Kidney (tissue), 14 donors: ENCODE data around the gene RUFY4. TPM values are rescaled to one million over a fixed set of nuclear protein-coding genes. Genes with fewer than 3 reads are reported as not detected.

Experiments
- DNase-seq, 5 donors: peaks; one replicate each; pipeline ENCODE4 v3.0.0-alpha.2; 2013 to 2020
- FAIRE-seq: peaks from 2 replicates; lab custom pipeline; 2012; peaks lifted over from hg19 to GRCh38; lab: Jason Lieb, UNC
- H3K27ac ChIP-seq, 2 donors: one replicate each; pipeline ENCODE4 v1.7.0; 2013; ENCODE audit warnings: low read depth in 2 of 2, low read length in 2 of 2, inconsistent platforms in 1 of 2
- H3K27me3 ChIP-seq: one replicate; pipeline ENCODE4 v1.7.1; 2013; ENCODE audit warnings: low read length, inconsistent platforms; ENCODE audit not compliant: control insufficient read depth, insufficient read depth
- H3K36me3 ChIP-seq, 3 donors: one replicate each; pipeline versions ENCODE4 v1.7.0 to v1.7.1; 2013; ENCODE audit warnings: low read length in 3 of 3, control low read depth in 1 of 3, inconsistent platforms in 1 of 3; ENCODE audit not compliant: insufficient read depth in 3 of 3, control insufficient read depth in 2 of 3
- H3K4me1 ChIP-seq, 3 donors: one replicate each; pipeline versions ENCODE4 v1.7.0 to v1.7.1; 2013; ENCODE audit warnings: low read length in 3 of 3, inconsistent platforms in 1 of 3, low read depth in 1 of 3; ENCODE audit not compliant: control insufficient read depth in 2 of 3, insufficient read depth in 2 of 3
- H3K4me3 ChIP-seq, 3 donors: one replicate each; pipeline versions ENCODE4 v1.7.0 to v1.8.1; 2013; ENCODE audit warnings: low read length in 3 of 3, control low read depth in 1 of 3, inconsistent platforms in 1 of 3
- H3K9ac ChIP-seq, 3 donors: one replicate each; pipeline versions ENCODE4 v1.7.0 to v1.7.1; 2013; ENCODE audit warnings: low read length in 3 of 3, control low read depth in 1 of 3, inconsistent platforms in 1 of 3
- H3K9me3 ChIP-seq, 3 donors: one replicate each; pipeline versions ENCODE4 v1.7.0 to v1.7.1; 2013; ENCODE audit warnings: low read length in 3 of 3, control low read depth in 1 of 3, inconsistent platforms in 1 of 3; ENCODE audit not compliant: control insufficient read depth in 2 of 3, insufficient read depth in 1 of 3
- intact Hi-C: fragments of 100-400 bp; cut with DNase I; formaldehyde crosslinking; loops from one replicate; pipeline ENCODE4 v1.11.1; 2022
- polyA plus RNA-seq: library from polyadenylated mRNA; stranded (reverse); fragments of 350-450 nt; fragmentation: Illumina TruSeq; extraction: RNeasy Lipid Tissue Mini Kit (QIAGEN cat#74804); gene quantifications from one replicate; pipeline ENCODE4 v1.2.3, GENCODE V29; 2014; ENCODE audit warnings: low read depth, low replicate concordance; ENCODE audit not compliant: insufficient read depth
- total RNA-seq: library from RNA; stranded (reverse); fragmentation: NEBNext Ultra II Directional; extraction: Animal tissue kit (Norgen Biotek cat#: 25700); gene quantifications from one replicate; pipeline ENCODE4 v1.2.1, GENCODE V29; 2021
- TF ChIP-seq, protein P1 (sequence below): IDR thresholded peaks from 3 replicates; pipeline ENCODE4 v1.5.1; 2012; ENCODE audit warnings: mild to moderate bottlenecking, moderate library complexity, borderline replicate concordance; ENCODE audit not compliant: insufficient read depth; ENCODE audit errors: extremely low read depth
- donor health status: control.
- donor health status: control.
- donor health status: control.
- donor health status: control.
- donor health status: control.
- donor health status: DM: yes; HTN: yes; CAD: no.
- donor health status: Normal renal cell carcinoma (clear cell type).

The RUFY4 gene
- total and polyA plus RNA-seq, 2 donors from 2014 or later = 0.69 TPM; not detected in 1

DNA sequence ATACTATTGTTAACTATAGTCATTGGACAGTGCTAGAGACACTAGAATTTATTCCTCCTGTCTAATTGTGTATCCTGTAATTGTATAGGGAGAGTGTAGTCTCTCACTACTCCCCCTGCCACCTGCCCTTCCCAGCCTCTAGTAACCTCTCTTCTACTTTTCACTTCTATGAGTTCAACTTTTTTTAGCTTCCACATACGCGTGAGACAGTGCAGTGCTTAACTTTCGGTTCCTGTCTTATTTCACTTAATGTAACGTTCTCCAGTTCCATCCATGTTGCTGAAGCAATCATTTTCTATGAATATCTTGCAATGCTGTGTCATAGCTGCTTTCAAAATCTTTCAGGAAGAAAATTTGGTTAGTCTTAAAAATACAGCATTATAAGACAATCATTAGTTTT lies 22.8 kb upstream of the RUFY4 start:
- Histone ChIP-seq H3K27ac (no peak overlapping the region), H3K4me1 (no peaks in the 10 kb centered on the region), H3K36me3 (no peaks in the 10 kb centered on the region), H3K27me3 (no peaks in the 10 kb centered on the region), H3K9ac (no peak overlapping the region), H3K4me3 (no peak overlapping the region), H3K9me3 (no peaks in the 10 kb centered on the region)
- no peak for FAIRE-seq
- intact Hi-C loops = no loop called here
- peak in 1 of 5 donors; percentile 31 for DNase-seq
- TF ChIP-seq, protein P1, sequence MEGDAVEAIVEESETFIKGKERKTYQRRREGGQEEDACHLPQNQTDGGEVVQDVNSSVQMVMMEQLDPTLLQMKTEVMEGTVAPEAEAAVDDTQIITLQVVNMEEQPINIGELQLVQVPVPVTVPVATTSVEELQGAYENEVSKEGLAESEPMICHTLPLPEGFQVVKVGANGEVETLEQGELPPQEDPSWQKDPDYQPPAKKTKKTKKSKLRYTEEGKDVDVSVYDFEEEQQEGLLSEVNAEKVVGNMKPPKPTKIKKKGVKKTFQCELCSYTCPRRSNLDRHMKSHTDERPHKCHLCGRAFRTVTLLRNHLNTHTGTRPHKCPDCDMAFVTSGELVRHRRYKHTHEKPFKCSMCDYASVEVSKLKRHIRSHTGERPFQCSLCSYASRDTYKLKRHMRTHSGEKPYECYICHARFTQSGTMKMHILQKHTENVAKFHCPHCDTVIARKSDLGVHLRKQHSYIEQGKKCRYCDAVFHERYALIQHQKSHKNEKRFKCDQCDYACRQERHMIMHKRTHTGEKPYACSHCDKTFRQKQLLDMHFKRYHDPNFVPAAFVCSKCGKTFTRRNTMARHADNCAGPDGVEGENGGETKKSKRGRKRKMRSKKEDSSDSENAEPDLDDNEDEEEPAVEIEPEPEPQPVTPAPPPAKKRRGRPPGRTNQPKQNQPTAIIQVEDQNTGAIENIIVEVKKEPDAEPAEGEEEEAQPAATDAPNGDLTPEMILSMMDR = no peak

DNA sequence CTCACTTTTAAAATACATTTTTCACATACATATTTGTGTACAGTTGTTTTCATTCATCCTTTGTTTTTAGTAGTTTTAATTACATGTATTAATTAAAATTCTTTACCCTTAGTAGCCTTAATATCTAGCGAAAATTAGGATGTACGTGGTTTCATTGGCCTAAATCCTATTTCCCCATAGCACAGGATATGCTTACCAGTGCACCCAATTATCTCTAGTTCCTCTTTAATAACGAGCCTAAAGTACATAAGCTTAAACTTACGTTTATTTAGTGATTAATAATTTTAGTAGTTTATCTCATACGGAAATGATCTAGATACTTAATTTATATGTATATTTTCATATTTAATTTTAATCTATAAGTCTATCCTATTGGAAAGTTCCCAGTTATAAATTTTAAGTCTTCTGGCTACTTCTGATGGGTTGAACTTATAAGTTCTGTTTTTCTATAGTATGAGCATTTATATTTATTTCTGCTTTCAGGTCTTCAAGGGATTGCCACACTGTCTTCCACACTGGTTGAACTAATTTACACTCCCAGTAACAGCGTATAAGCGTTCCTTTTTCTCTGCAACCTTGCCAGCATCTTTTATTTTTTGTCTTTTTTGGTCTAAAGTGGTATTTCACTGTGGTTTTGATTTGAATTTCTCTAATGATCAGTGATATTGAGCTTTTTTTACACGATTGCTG lies 21.4 kb upstream of the RUFY4 start:
- no peaks in the 10 kb centered on the region for H3K4me1 ChIP-seq
- TF ChIP-seq, protein P1 = no peak
- no peaks in the 10 kb centered on the region for H3K9me3 ChIP-seq
- H3K27ac ChIP-seq = no peak overlapping the region
- H3K36me3 ChIP-seq = no peaks in the 10 kb centered on the region
- H3K27me3 ChIP-seq = no peaks in the 10 kb centered on the region
- DNase-seq = no peak
- H3K9ac ChIP-seq = no peak overlapping the region
- intact Hi-C loops = no loop called here
- H3K4me3 ChIP-seq = no peak overlapping the region
- FAIRE-seq = no peak

DNA sequence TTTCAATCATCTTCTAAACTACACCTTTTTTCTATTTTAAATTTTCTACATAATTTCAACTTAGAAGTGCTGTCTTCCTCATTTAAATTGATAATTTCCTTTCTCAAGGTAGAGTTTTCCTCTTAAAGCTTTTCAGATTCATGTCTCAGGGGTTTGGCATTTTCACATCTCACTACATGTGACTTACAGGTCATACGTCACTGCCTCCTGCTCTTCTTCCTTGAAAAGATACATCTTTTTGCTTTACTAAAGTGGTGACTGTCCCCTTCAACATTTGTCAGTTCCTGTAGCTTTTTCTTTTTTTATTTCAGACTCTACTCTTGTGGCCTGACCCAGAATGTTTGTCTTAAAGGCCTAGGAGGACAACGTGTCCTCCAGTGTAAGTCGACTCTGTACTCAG lies 17.1 kb upstream of the RUFY4 start:
- intact Hi-C loops = no loop called here
- no peak for FAIRE-seq
- TF ChIP-seq, protein P1 = no peak
- Histone ChIP-seq H3K36me3 (no peaks in the 10 kb centered on the region), H3K27ac (no peak overlapping the region), H3K27me3 (no peaks in the 10 kb centered on the region), H3K4me3 (no peak overlapping the region), H3K4me1 (no peaks in the 10 kb centered on the region), H3K9ac (no peak overlapping the region), H3K9me3 (no peaks in the 10 kb centered on the region)
- no peak for DNase-seq
